Activated naive CD8-positive, alpha-beta T cell treated with anti-CD3 and anti-CD28 coated beads for 36 hours (primary cell): Measurements from ENCODE around the gene CMSS1. TPM values are rescaled to one million over a fixed set of nuclear protein-coding genes. Genes with fewer than 3 reads are reported as not detected.

Source experiments
- DNase-seq: peaks from one replicate; pipeline ENCODE4 v3.0.0; 2021
- H3K27ac Mint-ChIP-seq: one replicate; pipeline ENCODE4 v1.8.0; 2022; ENCODE audit warnings: mild to moderate bottlenecking, moderate library complexity, mixed read lengths
- H3K27me3 Mint-ChIP-seq: one replicate; pipeline ENCODE4 v1.8.0; 2022; ENCODE audit warnings: mild to moderate bottlenecking, mixed read lengths
- H3K36me3 Mint-ChIP-seq: one replicate; pipeline ENCODE4 v1.8.0; 2021; ENCODE audit warnings: mild to moderate bottlenecking, mixed read lengths
- H3K4me1 Mint-ChIP-seq: one replicate; pipeline ENCODE4 v1.8.0; 2021; ENCODE audit warnings: mixed read lengths
- H3K4me3 Mint-ChIP-seq: one replicate; pipeline ENCODE4 v1.8.0; 2022; ENCODE audit warnings: mild to moderate bottlenecking, moderate library complexity, mixed read lengths
- H3K9me3 Mint-ChIP-seq: one replicate; pipeline ENCODE4 v1.8.0; 2022; ENCODE audit warnings: mixed read lengths
- total RNA-seq, 2 experiments: library from RNA; stranded (reverse); gene quantifications; one replicate each; pipeline ENCODE4 v1.2.3, GENCODE V29; 2021

CMSS1 gene
- total RNA-seq, 2 experiments from 2014 or later, result 121 to 122 TPM

DNA sequence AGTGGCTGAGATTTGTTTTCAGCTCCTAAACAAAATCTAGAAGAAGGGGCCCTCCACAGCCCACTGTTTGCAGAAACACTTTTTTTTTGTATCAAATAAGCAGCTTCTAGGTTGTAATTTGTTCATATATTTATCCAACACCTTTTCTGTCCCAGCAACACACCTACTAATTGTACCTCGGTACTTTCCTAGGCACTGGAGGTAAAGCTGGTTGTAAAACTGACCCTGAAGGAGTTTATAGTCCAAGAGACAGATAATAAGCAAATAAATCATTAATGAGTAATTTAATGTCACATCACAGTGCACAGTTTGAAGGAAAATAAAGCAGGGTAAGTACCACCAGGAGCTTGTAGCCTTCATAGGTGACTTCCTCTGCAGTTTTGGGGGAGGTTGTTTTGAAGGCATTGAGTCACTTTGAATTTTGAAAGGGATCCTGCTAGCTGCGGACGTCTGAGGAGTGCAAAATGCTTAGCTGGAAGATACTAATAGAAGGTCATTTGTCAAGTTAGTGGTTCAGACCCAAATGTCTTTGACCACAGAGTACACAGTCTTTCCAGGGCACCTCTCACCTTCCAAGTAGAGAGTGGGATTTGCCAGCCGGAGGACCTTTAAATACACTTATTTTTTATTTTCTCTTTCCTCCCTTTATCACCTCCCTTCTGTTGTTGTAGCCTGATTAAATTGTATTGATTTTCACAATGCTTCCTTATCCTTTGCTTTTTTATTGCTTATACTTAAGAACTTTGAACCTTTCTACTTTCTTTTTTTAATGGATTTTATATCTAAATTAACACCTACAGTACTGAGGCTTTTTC is 53.8 kb downstream of the CMSS1 start:
- H3K9me3 Mint-ChIP-seq, result no peaks in the 10 kb centered on the region
- DNase-seq, result no peak
- H3K27me3 Mint-ChIP-seq, result peaks cover 2% of the 10 kb centered on the region
- no peak overlapping the region for H3K27ac Mint-ChIP-seq
- H3K36me3 Mint-ChIP-seq, result peaks cover 15% of the 10 kb centered on the region
- H3K4me1 Mint-ChIP-seq, result peaks cover 44% of the 10 kb centered on the region
- no peak overlapping the region for H3K4me3 Mint-ChIP-seq

- no peak overlapping the region for H3K4me3 Mint-ChIP-seq
- H3K36me3 Mint-ChIP-seq, result peaks cover 14% of the 10 kb centered on the region
- peaks cover 5% of the 10 kb centered on the region for H3K27me3 Mint-ChIP-seq
- H3K4me1 Mint-ChIP-seq, result peaks cover 40% of the 10 kb centered on the region
- H3K9me3 Mint-ChIP-seq, result no peaks in the 10 kb centered on the region
- H3K27ac Mint-ChIP-seq, result no peak overlapping the region
- DNase-seq, result peak; percentile 8
Observed at GRCh38 chr3:99872923-99873254, 55.2 kb downstream of the CMSS1 start.

- Mint-ChIP-seq H3K27me3 (peaks cover 5% of the 10 kb centered on the region), H3K4me1 (peaks cover 37% of the 10 kb centered on the region), H3K4me3 (no peak overlapping the region), H3K9me3 (no peaks in the 10 kb centered on the region), H3K36me3 (peaks cover 19% of the 10 kb centered on the region), H3K27ac (no peak overlapping the region)
- no peak for DNase-seq
Observed at GRCh38 chr3:99873269-99874102, 55.8 kb downstream of the CMSS1 start.

DNA sequence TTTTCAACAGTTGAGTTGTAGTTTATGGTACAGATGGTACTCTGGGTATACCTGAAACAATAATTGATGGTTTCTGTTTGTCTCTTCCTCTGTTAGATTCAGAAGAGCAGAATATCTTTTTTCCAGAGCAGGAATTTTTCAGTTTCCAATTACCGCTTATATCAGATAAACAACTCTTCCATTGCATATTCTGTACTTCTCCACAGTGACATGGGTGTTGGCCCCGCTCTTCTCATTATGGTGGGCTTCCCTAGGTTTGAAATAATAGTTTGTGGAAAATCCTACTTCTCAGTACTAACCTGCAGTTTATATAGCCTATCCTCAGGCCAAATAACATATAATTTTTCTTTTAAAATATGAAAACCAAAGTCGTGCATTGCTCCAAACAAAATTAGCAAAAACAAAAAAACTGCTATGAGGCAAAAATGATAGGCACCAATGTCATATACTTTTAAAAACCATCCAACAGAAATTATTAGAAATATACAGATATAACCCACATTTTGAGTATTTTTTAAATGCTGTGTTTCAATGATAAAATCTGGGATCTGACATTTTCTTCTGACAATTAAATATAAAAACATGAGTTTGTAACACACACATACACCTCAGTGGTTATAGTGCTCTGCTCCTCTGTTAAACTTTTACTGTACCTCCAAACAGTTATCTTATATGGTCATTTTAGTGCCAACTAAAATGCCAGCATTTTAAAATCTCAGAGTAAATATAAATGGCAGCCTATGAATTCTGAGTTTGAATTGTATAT is 56.8 kb downstream of the CMSS1 start:
- H3K9me3 Mint-ChIP-seq, result no peaks in the 10 kb centered on the region
- no peak overlapping the region for H3K27ac Mint-ChIP-seq
- H3K4me3 Mint-ChIP-seq, result no peak overlapping the region
- peaks cover 5% of the 10 kb centered on the region for H3K27me3 Mint-ChIP-seq
- H3K36me3 Mint-ChIP-seq, result peaks cover 19% of the 10 kb centered on the region
- peaks cover 33% of the 10 kb centered on the region for H3K4me1 Mint-ChIP-seq
- DNase-seq, result no peak

- no peak for DNase-seq
- peaks cover 18% of the 10 kb centered on the region for H3K36me3 Mint-ChIP-seq
- H3K4me3 Mint-ChIP-seq, result peak overlapping the region; percentile 75
- H3K4me1 Mint-ChIP-seq, result peaks cover 33% of the 10 kb centered on the region
- H3K9me3 Mint-ChIP-seq, result no peaks in the 10 kb centered on the region
- peaks cover 5% of the 10 kb centered on the region for H3K27me3 Mint-ChIP-seq
- no peak overlapping the region for H3K27ac Mint-ChIP-seq
Observed at GRCh38 chr3:99875581-99875928, 57.9 kb downstream of the CMSS1 start.

GRCh38 chr3:99875929-99876841 is 58.5 kb downstream of the CMSS1 start:
- Mint-ChIP-seq H3K9me3 (no peaks in the 10 kb centered on the region), H3K4me3 (peak overlapping the region; percentile 75), H3K4me1 (peaks cover 33% of the 10 kb centered on the region), H3K27ac (no peak overlapping the region), H3K27me3 (peaks cover 5% of the 10 kb centered on the region), H3K36me3 (peaks cover 18% of the 10 kb centered on the region)
- DNase-seq, result peak; percentile 77

GRCh38 chr3:99877031-99877579 is 59.4 kb downstream of the CMSS1 start:
- H3K27ac Mint-ChIP-seq, result no peak overlapping the region
- H3K4me1 Mint-ChIP-seq, result peaks cover 30% of the 10 kb centered on the region
- no peak overlapping the region for H3K4me3 Mint-ChIP-seq
- no peak for DNase-seq
- peaks cover 5% of the 10 kb centered on the region for H3K27me3 Mint-ChIP-seq
- peaks cover 18% of the 10 kb centered on the region for H3K36me3 Mint-ChIP-seq
- no peaks in the 10 kb centered on the region for H3K9me3 Mint-ChIP-seq

GRCh38 chr3:99878005-99878404 is 60.3 kb downstream of the CMSS1 start:
- peaks cover 18% of the 10 kb centered on the region for H3K36me3 Mint-ChIP-seq
- peaks cover 26% of the 10 kb centered on the region for H3K4me1 Mint-ChIP-seq
- DNase-seq, result no peak
- no peak overlapping the region for H3K4me3 Mint-ChIP-seq
- H3K27ac Mint-ChIP-seq, result no peak overlapping the region
- peaks cover 5% of the 10 kb centered on the region for H3K27me3 Mint-ChIP-seq
- H3K9me3 Mint-ChIP-seq, result no peaks in the 10 kb centered on the region

DNA sequence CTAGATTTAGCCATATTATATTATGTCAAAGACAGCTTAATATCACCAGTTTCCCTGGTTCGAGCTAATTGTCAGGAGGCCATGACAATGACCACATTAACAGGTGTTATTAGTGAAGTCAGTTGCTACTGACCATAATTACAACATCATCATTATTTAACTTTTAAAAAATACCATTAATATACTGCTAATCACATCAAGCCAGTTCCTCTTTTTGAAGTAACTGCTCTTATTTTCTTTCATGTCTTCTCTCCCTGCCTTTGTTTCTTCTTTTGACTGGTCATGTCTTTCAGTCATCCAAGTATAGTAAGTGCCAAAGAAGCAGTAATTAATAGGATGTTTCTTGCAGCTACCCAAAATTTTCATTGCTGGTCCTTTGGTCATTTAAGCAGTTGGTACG is 61.6 kb downstream of the CMSS1 start:
- H3K4me1 Mint-ChIP-seq, result peaks cover 33% of the 10 kb centered on the region
- no peaks in the 10 kb centered on the region for H3K9me3 Mint-ChIP-seq
- peaks cover 18% of the 10 kb centered on the region for H3K36me3 Mint-ChIP-seq
- H3K27ac Mint-ChIP-seq, result no peak overlapping the region
- DNase-seq, result no peak
- peaks cover 5% of the 10 kb centered on the region for H3K27me3 Mint-ChIP-seq
- no peak overlapping the region for H3K4me3 Mint-ChIP-seq

GRCh38 chr3:99881121-99881524 is 63.5 kb downstream of the CMSS1 start:
- no peaks in the 10 kb centered on the region for H3K9me3 Mint-ChIP-seq

GRCh38 chr3:99882436-99883137 is 64.9 kb downstream of the CMSS1 start:
- no peaks in the 10 kb centered on the region for H3K9me3 Mint-ChIP-seq
- DNase-seq, result no peak

More at GRCh38 chr3:99881121-99881524, 63.5 kb downstream of the CMSS1 start:
- H3K36me3 Mint-ChIP-seq, result peaks cover 24% of the 10 kb centered on the region
- peaks cover 5% of the 10 kb centered on the region for H3K27me3 Mint-ChIP-seq
- H3K4me3 Mint-ChIP-seq, result no peak overlapping the region
- peaks cover 30% of the 10 kb centered on the region for H3K4me1 Mint-ChIP-seq
- DNase-seq, result no peak
- H3K27ac Mint-ChIP-seq, result no peak overlapping the region

DNA sequence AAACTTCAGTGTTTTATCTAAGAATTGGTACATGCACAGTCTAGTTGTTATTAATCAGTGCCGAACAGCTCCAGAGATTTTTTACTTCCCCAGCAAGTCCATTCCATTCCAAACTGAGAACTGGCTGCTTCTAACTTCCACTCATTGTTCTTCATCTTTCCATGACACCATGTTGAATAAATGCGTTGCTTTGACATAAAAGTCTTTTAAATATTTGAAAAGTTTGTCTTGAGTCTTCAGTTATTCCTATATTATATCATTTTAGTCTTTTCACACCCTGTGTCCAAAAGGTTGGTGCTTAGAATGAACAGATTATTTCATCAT is 65.4 kb downstream of the CMSS1 start:
- H3K27ac Mint-ChIP-seq, result no peak overlapping the region
- H3K4me3 Mint-ChIP-seq, result no peak overlapping the region
- peaks cover 17% of the 10 kb centered on the region for H3K4me1 Mint-ChIP-seq
- no peaks in the 10 kb centered on the region for H3K9me3 Mint-ChIP-seq
- peaks cover 23% of the 10 kb centered on the region for H3K36me3 Mint-ChIP-seq
- no peak for DNase-seq
- H3K27me3 Mint-ChIP-seq, result no peaks in the 10 kb centered on the region

More at GRCh38 chr3:99882436-99883137, 64.9 kb downstream of the CMSS1 start:
- Mint-ChIP-seq H3K27ac (no peak overlapping the region), H3K4me3 (no peak overlapping the region), H3K27me3 (no peaks in the 10 kb centered on the region), H3K36me3 (peaks cover 27% of the 10 kb centered on the region), H3K4me1 (peaks cover 21% of the 10 kb centered on the region)

DNA sequence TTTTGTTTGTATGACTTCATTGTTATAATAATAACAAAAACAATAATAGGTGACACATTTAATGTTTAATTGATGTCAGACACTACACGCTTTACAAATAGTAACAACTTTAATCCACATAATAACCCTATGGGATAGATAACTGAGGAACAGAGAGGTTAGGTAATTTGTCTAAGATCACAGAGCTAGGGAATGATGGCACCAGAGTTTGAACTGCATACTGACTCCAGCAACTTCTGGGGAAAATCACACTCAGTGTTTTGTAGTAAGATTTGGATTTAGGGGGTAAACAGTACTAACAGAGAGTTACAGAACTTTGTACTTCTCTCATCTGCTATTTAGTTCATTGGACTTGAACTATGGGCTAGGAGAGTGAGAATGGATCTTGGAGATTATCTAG is 66.0 kb downstream of the CMSS1 start:
- Mint-ChIP-seq H3K36me3 (peaks cover 18% of the 10 kb centered on the region), H3K9me3 (no peaks in the 10 kb centered on the region), H3K27ac (no peak overlapping the region), H3K4me1 (peaks cover 16% of the 10 kb centered on the region), H3K4me3 (no peak overlapping the region), H3K27me3 (no peaks in the 10 kb centered on the region)
- DNase-seq, result no peak

GRCh38 chr3:99884484-99884883 is 66.8 kb downstream of the CMSS1 start:
- DNase-seq, result no peak
- Mint-ChIP-seq H3K36me3 (peaks cover 13% of the 10 kb centered on the region), H3K4me3 (no peak overlapping the region), H3K27ac (no peak overlapping the region), H3K4me1 (peaks cover 16% of the 10 kb centered on the region), H3K9me3 (no peaks in the 10 kb centered on the region), H3K27me3 (no peaks in the 10 kb centered on the region)
